VCaP (cell line): ENCODE measurements around the gene SLC16A10.

Source experiments
- H3K27ac ChIP-seq: fragments of 450-650 bp; 2 replicates; pipeline ENCODE4 v1.5.1; 2017
- TF ChIP-seq, protein P1 (sequence below): fragments of 450-650 bp; conservative IDR thresholded peaks from 2 replicates; pipeline ENCODE4 v1.5.1; 2017; ENCODE audit warnings: mild to moderate bottlenecking, moderate library complexity

Gene SLC16A10

DNA sequence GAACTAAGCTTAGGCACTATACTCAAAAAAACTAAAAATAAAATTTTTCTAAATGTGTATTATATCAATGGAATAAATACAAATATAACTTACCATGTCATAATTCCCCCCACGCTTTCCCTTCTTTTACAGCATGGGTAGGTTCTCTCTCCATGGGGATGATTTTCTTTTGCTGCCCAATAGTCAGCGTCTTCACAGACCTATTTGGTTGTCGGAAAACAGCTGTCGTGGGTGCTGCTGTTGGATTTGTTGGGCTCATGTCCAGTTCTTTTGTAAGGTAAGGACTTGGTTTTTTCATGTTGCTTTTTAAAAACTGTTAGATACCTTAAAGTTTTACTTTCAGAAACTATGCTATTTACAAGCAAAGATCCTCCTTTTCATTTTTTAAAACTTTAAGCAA, 85.3 kb downstream of the SLC16A10 start:
- no peak overlapping the region for H3K27ac ChIP-seq
- TF ChIP-seq, protein P1, sequence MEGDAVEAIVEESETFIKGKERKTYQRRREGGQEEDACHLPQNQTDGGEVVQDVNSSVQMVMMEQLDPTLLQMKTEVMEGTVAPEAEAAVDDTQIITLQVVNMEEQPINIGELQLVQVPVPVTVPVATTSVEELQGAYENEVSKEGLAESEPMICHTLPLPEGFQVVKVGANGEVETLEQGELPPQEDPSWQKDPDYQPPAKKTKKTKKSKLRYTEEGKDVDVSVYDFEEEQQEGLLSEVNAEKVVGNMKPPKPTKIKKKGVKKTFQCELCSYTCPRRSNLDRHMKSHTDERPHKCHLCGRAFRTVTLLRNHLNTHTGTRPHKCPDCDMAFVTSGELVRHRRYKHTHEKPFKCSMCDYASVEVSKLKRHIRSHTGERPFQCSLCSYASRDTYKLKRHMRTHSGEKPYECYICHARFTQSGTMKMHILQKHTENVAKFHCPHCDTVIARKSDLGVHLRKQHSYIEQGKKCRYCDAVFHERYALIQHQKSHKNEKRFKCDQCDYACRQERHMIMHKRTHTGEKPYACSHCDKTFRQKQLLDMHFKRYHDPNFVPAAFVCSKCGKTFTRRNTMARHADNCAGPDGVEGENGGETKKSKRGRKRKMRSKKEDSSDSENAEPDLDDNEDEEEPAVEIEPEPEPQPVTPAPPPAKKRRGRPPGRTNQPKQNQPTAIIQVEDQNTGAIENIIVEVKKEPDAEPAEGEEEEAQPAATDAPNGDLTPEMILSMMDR = no peak

DNA sequence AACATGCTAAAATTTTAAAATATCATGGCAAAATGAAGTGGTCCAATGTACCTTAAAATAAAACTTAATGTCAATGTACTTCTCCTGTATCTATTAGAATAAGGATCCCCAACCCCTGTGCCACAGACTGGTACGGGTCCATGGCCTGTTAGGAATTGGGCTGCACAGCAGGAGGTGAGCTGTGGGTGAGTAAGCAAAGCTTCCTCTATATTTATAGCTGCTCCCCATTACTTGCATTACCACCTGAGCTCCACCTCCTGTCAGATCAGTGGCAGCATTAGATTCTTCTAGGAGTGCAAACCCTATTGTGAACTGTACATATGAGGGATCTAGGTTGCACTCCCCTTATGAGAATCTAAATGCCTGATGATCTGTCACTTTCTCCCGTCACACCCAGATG, 86.0 kb downstream of the SLC16A10 start:
- TF ChIP-seq, protein P1 = no peak
- H3K27ac ChIP-seq = no peak overlapping the region

DNA sequence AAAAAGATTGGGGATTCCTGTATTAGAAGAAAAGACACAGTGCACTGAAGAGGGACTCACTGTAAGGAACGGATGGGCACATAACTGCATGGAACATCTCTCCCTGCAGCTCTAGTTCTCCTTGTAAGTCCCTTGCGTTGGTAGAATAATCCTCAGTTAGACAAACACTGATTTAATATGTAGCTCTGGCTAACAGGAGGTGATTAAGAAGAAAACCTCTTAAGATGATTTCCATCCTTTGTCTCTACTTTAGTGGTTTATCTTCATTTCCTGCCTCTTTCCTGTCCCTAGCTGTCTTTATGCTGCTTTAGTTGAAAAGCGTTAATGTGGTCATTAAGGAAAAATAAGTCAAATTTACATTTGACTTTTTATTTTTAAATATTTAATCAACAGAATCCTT, 86.6 kb downstream of the SLC16A10 start:
- TF ChIP-seq, protein P1 = no peak
- no peak overlapping the region for H3K27ac ChIP-seq

DNA sequence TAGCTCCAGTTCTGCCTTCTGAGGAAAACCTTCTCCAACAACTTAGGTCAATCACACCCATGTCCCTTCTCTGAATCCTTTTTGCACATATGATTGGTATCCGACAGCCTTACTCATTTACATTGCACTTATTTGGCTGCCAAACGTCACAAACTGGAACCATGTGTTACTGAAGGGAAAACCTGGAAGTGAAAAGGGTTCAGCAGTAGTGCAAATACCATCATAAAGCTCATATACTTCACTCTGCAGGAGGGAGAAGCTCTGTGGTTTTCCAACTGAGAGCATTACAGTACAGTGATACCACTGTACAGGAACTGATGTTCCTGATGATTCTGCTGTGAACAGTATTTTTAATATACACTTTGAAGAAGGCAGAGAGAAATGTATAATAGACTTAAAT, 87.8 kb downstream of the SLC16A10 start:
- TF ChIP-seq, protein P1 = no peak
- H3K27ac ChIP-seq = no peak overlapping the region

DNA sequence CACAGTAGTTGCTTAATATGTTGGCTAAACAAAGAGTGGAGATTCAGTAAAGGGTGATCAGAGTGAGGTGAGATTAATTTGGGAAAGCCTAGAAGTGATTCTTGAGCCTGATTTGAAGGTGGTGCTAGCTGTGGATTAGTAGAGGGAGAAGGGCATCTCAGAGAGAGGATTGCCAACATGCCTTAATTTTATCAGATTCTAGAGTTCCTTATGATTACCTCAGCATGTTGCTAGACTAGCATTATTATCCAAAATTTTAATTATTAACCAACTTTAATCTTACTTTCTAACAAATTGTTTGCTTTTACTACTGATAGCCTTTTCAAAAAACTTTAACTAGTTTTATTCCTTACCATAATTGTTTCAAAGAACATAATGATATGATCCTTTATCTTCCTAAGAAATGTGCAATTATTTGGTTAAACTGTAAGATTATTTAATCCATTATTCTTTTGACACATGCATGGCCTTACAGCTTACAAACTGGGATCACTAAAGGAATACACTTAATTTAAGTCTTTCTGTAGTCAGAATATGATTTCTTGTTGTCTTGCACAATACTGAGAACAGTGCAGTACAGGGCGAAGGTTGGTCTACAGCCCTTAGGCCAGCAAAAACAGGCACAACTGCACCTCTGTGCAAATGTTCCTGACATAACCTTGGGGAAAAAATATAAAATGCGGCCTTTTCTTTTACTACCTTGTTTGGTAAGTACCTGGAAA, 88.9 kb downstream of the SLC16A10 start:
- TF ChIP-seq, protein P1 = no peak
- no peak overlapping the region for H3K27ac ChIP-seq

DNA sequence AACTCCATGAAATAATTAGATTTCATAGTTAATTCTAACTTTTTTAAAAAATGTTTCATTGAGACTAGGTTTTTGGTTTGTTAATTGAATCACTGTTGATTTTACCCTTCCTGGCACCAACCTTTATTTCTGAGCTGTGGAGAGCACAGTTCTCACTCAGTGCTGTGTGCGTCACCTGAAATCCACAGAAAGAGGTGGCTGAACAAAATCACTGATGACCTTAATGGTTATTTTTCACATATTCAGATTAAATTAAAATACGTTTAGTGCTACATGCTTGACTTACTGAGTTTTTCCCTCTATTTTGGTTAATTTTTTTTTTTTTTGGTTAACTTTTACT, 89.4 kb downstream of the SLC16A10 start:
- TF ChIP-seq, protein P1 = no peak
- H3K27ac ChIP-seq = no peak overlapping the region

DNA sequence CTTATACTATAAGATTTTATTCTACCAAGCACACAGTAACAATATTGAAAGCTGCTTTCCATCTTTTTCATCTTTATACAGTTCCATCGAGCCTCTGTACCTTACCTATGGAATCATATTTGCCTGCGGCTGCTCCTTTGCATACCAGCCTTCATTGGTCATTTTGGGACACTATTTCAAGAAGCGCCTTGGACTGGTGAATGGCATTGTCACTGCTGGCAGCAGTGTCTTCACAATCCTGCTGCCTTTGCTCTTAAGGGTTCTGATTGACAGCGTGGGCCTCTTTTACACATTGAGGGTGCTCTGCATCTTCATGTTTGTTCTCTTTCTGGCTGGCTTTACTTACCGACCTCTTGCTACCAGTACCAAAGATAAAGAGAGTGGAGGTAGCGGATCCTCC, 89.8 kb downstream of the SLC16A10 start:
- no peak overlapping the region for H3K27ac ChIP-seq
- TF ChIP-seq, protein P1 = no peak
